HG03460 (cell line): ENCODE measurements around the gene PPAN.
A peak's percentile ranks its signal among the peaks of the same experiment; 100 is the strongest.

ENCODE experiments used
- ATAC-seq: cut with Tn5 transposase; IDR thresholded peaks from one replicate; pipeline ENCODE4 v1.9.1; 2021; ENCODE audit not compliant: unreplicated experiment

The PPAN gene

DNA sequence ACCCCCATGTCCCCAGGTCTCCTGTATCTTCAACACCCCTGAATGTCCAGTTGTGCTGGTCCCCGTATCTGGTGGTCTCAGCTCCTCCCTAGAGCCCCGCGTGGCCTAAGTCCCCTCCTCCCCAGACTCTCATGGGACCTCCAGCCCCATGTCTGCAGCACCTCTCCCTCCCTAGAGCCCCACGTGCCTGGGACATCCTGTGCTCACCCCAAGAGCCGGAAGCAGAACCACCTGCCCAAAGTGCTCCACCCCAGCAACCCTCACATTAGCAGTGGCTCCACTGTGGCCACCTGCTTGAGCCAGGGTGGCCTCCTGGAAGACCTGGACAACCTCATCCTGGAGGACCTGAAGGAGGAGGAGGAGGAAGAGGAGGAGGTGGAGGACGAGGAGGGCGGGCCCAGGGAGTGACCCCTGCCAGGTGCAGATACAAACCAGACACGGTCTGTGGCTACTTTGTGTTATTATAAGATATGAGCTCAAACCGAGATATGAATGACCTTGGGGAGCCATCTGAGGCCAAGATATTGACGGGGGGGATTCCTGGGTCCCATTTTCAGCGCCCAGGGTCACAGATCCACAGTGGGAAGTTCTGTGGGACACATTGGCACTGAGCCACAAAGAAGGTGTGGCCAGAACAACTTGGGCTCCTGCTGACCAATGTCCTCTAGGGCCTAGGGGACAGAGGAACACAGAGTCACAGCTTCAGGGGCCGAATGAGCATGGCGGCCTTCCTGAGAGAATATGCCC lies 14.1 kb upstream of the PPAN start:
- ATAC-seq, result no peak

DNA sequence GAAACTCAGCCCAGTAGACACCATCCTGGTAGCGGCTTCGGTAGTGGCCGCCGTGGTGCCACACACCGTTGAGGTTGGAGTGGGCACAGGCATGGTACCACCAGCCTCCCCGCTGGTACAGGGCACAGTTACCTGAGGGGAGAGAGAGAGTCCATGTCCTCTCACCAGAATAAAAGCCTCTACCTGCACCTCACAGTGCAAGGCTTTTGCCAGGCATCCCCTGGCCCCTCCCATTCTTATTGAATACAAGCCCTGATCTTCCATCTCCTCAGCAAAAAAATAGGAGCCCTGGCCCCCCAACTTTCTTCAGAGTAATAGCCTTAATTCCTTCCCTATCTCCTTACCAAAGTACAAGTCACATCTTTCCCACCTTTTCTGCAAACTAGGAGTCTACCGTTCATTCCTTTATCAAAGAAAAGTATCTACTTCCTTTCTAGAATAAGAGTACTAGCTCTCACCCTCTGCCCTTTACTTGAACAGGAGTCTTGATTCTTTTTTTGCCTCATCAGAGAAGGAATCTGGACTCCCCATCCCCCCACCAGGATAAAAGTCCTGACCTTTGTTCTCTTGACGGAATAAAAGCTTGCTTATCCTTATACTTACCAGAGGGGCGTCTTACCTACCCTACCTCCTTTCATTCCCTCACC lies 13.4 kb upstream of the PPAN start:
- no peak for ATAC-seq

DNA sequence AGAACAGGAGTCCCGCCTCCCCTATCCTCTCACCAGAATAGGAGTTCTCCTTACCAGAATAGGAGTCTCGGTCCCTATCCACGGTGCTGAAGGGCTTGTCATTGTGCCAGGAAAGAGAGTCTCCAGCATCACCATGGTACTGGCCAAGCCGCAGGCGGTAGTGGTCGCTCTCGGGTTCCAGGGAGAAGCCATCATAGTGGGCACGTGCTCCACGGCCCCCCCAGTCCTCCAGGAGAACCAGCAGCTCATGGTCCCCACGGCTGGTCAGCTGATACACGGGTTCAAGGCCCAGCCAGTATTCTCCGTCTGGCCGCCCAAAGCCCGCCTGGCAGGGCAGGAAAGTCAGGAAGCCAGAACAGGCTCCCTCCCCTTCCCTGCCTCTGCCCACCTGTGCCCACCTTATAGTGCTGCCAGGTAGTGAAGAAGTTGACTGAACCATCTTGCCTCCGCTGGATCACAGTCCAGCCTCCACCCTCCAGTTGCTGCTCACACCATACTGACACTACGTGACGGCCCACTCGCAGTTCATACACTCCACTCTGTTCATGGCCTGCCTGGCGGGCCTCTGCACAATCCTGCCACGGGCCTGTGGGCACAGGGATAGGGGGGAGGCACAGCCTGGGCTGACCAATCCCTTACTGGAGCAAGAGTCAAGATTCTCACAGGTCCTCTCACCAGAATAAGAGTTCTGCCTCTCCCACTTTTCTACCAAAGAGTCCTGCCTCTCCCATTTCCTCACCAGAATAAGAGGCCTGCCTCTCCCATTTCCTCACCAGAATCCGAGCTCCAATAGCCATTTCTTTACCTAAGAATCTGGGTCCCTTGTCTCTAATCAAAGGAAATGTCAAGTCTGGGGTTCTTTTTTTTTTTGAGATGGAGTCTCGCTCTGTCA lies 12.6 kb upstream of the PPAN start:
- no peak for ATAC-seq

DNA sequence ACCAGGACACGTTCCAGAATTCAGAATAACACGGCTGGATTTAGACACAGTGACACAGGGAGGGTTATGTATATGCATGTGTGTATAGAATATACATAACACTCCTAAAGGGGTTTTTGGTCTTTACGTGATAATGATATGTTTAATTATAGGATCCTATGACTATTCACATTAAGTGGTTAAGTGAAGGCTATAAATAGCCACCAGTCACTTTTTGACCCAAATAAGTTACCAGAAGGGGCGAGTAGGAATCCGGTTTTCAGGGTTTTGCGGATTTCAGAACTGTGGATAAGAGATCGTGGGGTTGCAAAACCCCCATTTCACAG lies 10.6 kb upstream of the PPAN start:
- ATAC-seq, result no peak

DNA sequence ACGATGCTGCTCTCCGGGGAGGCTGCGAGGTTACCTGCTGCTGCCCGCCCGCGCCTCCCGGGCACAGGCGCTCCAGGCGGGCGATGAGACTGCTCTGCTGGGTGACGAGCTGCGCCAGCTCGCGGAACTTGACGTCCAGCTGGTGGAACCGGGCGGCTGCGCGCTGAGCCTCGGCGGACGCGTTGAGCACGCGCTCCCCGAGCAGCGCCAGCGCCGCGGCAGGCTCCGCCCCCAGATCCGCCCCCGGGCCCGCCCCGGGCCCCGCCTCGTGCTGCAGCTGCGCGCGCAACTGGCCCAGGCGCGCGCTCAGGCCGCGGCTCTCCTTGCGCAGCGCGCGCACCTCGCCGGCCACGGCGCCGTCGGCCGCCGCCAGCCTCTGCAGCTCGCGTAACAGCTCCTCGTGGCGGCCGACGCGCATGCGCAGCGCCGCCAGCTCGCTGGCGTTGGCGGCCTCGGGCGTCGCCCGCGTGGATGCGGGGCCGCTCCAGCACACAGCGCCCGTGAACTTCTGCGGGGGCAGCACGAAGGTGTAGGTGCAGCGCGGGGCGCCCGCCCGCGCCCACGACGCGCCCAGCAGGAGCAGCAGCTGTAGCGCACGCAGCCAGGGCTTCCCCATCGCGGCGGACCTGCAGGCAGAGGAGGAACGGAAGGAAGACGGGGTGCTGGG lies 10.1 kb upstream of the PPAN start:
- ATAC-seq, result peak; percentile 56

DNA sequence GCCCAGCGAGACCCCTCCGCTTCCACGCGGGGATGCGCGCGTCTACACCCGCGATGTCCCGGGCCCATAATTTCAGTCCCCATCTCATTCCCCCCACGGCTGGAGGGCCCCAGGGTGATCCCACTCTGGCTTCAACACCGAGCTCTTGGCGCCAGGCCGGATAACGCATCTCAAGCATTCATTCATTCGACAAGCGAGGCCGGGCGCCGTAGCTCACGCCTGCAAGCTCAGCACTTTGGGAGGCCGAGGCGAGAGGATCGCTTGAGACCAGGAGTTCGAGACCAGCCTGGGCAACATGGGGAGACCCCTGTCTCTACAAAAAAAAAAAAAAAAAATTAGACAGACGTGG lies 9.6 kb upstream of the PPAN start:
- no peak for ATAC-seq

DNA sequence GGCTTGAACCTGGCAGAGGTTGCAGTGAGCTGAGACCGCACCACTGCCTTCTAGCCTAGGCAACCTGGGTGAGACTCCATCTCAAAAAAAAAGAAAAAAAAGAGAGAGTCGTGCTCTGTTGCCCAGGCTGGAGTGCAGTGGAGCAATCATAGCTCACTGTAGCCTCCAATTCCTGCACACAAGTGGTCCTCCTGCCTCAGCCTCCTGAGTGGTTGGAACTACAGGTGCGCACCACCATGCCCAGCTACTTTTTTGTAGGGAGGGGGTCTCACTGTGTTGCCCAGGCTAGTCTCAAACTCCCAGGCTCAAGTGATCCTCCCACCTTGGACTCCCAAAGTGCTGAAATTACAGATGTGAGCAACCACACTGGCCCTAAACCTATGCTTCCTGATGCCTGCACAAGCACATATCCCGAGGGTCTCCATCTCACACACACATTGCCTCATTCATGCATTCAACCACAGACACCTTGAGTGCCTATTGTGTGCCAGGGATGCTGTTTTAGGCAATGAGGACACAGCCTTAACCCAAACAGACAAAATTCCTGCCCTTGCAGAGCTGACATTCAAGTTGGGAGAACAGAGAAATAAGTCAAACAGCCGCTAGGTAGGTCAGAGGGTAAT lies 5.9 kb upstream of the PPAN start:
- ATAC-seq, result no peak

DNA sequence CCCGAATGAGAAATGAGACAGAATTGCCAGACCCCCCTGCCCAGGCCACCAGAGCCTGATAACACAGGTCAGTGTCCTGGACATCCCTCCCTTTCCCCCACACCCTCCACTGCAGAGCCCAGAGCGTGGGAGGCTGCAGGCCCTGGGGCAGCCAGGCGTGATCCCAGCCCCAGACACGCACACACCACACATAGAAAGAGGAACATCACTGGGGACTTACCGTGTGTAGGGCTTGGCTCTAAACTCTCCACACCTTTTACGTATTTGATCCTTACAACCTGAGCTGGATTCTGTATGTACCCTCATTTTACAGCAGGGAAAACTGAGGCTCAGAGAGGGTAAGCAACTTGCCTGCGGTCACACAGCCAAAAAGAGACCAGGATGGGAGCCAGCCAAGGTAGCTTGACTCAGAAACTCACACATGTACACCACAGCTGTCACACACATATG lies 3.4 kb upstream of the PPAN start:
- peak; percentile 32 for ATAC-seq

DNA sequence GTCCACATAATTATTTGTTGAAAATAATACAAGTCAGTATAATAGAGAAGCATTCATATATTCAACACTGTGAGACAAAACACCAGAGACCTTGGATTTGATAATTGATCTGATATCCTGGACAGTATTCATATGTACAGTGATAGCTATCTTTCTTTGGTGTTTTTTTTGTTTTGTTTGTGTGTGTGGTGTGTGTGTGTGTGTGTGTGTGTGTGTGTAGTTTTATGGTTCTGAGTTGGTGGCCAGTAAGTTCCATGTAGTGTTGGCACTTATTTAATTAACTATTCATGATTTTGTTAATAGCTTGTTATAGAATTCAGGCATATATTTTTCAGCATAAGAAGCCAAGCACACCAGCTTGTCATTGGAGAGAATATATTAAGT lies 2.0 kb upstream of the PPAN start:
- ATAC-seq, result no peak

DNA sequence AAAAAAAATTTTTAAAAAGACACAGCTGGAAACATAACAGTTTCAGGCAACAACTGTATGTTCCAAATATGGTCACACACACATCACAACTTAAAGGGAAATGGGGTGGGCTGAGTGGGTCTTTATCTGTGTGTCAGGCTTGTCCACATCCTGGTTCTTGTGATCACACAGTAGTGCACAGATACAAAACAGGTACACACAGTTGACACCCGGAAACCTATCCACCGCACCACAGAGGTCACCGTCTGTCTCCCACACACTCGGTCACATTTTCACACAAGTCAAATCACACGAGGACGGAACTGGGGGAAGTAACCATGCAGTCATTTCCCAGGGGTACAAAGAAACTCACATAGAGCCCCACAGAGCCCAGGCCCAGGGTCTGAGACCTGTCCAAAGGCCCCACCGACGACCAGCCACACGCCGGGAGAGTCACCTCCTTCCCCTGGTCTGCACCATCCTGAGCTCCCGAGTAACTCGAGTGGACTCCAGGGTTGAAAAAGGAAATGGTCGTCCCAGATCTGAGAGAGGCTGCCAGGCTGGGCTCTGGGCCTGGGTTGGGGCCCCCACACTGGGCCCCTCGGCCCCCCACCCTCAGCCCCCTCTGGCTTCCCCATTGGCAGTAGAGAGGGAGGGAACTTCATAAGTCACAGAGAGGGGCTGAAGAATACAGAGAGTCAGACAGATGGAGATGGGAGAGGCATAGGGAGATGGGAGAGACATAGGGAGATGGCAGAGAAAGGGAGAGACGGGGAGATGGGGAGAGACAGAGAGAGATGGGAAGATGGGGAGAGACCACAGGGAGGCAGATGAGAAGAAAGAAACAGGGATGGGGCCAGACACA lies 1.3 kb upstream of the PPAN start:
- peak; percentile 40 for ATAC-seq

DNA sequence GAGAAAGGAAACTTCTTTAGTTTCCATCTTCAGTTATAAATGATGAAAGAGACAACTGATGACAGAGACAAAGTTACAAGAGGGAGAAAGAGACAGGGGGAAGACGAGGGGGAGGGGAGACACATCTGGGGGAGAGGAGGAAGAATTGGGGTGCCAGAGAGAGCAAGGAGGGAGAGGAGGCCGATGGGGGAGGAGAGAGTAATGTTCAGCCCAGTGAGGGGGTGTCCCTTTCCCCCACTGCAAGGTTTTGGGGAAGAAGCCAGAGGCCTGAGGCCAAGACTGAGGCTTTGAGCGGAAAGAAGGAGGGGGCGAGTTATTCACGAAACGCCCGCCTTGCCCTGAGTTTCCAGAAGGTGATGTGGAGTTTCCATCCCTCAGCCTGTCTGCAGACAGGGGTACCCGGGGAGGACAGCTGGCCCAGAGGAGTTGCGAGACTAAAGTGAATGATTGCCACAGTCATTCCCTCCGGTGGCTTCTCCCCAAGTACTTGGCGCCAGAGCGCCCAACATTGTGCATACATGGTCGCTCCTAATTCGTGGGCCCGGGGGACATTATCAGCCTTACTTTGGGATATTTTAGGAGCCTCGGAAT lies 558 bp upstream of the PPAN start:
- ATAC-seq, result no peak

DNA sequence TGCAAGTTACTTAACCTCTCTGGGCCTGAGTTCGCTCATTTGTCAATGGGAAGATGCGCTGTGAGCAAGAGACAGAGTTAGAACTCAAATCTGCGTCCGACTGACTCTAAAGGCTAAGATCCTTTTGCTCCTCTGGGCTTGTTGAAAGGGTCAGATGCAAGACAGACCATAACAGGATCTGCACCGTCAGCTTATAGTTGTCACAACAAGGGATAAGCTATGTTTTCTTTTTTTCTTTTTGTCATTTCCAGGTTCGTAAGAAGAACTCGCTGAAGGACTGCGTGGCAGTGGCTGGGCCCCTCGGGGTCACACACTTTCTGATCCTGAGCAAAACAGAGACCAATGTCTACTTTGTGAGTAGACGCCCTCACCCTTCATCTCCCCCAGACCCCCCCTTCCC lies 1.1 kb downstream of the PPAN start:
- no peak for ATAC-seq

DNA sequence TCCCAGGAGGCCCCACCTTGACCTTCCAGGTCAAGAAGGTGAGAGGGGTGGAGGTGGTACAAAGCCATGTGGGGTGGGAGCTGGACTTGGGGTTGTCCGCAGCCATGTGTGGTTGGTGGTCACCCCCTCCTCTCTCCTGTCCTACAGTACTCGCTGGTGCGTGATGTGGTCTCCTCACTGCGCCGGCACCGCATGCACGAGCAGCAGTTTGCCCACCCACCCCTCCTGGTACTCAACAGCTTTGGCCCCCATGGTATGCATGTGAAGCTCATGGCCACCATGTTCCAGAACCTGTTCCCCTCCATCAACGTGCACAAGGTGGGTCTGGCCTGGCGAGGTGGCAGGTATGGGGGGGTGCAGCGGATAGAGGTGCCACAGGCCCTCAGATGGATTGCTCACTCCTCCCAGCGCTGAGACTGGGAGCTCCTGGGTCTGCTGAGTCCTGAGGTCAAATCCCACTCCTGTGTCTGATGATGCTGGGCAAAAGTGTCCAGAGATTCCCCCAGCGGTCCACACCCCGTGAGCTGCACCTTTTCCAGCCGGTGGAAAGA lies 1.7 kb downstream of the PPAN start:
- ATAC-seq, result no peak

DNA sequence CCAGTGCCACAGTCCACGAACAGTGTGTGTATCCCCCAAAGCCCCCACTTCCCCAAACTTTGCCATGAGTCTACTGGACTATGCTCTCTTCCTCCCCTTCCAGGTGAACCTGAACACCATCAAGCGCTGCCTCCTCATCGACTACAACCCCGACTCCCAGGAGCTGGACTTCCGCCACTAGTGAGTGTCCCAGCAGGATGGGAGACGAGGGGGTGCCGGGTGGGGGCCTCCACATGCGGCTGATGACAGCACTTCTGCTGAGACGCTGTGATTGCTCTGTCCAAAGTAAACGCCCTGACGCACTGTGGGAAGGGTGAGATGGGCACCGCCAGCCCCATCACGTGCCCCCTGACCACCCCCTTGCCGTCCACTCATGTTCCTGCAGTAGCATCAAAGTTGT lies 3.4 kb downstream of the PPAN start:
- ATAC-seq, result no peak

DNA sequence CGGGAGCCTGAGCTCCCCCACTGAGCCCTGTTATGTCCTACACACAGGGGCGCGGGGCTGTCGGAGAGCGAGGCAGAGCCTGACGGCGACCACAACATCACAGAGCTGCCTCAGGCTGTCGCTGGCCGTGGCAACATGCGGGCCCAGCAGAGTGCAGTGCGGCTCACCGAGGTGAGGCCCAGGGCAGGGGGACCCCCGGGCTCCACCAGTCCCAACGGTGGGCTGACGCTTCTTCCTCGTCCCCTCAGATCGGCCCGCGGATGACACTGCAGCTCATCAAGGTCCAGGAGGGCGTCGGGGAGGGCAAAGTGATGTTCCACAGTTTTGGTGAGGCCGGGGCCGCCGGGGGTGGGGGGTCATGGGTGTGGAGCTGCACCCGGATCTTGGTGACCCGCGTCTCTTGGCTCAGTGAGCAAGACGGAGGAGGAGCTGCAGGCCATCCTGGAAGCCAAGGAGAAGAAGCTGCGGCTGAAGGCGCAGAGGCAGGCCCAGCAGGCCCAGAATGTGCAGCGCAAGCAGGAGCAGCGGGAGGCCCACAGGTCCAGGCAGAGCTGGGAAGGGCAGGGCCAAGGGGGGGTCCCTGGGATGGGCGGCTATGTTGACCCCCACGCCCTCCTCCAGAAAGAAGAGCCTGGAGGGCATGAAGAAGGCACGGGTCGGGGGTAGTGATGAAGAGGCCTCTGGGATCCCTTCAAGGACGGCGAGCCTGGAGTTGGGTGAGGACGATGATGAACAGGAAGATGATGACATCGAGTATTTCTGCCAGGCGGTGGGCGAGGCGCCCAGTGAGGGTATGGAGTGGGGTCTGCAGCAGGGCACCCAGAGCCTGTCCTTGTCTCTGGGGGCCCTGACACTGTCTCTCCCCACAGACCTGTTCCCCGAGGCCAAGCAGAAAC lies 4.2 kb downstream of the PPAN start:
- ATAC-seq, result no peak

DNA sequence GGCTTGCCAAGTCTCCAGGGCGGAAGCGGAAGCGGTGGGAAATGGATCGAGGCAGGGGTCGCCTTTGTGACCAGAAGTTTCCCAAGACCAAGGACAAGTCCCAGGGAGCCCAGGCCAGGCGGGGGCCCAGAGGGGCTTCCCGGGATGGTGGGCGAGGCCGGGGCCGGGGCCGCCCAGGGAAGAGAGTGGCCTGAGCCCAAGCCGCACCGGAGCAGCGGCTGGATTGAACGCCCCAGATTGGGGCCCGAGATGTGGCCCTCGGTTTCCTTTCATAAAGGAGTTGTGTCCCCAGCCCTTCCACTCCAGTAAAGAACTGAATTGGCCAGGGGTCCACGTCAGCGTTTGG lies 4.8 kb downstream of the PPAN start:
- ATAC-seq, result no peak

DNA sequence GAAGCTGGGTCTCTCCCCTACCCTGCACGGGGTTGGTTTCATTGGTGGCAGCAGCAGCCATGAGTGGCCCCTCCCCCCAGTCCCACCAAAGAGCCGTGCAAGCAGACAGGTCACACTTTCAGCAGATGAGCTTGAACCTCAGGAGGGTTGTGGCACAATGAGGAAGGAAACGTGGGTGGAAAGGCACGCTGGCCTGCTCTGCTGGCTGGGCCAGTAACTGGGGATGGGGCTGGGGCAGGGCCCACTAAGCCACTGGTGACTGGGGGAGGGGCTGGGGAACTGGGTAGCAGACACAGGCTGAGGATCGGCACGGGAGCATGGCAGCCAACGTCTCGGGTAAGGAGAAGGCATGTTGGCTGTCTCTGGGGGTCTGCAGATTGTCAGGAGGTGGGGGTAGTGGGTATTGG lies 5.2 kb downstream of the PPAN start, which contains the start of gene P2RY11:
TSS of gene P2RY11 (plus strand) at position 289 of the 407 bp plus-strand sequence. CDS start at position 318, 29 bp downstream.
- no peak for ATAC-seq

DNA sequence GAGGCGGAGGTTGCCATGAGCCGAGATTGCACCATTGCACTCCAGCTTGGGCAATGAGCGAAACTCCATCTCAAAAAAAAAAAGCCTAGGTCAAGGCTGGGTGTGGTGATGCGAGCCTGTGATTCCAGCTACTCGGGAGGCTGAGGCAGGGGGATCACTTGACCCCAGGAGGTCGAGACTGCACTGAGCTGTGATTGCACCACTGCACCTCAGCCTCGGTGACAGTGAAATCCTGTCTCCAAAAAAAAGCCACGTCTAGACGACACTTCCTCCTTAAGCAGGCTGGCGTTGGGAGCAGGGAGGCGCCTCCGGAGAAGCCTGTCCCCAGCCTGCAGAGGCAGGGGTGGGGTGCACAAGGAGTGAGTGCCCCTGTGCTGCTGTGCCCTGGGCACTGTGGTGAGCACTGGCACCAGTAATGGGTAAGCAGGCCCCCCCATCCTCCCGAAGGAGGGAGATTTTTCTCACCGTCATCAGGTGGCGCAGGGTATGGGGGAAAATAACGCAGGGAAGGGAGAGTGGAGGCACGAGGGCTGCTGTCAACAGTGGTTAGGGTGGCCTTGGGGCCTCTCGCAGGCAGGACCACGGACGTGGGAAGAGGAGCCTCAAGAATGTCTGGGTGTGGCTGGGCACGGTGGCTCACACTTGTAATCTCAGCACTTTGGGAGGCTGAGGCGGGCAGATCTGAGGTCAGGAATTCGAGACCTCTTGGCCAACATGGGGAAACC lies 6.0 kb downstream of the PPAN start:
- no peak for ATAC-seq
